ENCODE measurements around the gene PER1. TPM values are rescaled to one million over a fixed set of nuclear protein-coding genes. Genes with fewer than 3 reads are reported as not detected.

PER1 gene
- total RNA-seq, 2 experiments from 2014 or later, result 15.4 to 48.0 TPM

Small RNA genes lying within 50 kb of the gene (microRNA-seq; reads per million reads assigned to microRNA genes)
- gene MIR4521 (ENCODE audit: borderline replicate concordance), result 1,646 reads per million, percentile 85 among the genes with 10 or more reads in this experiment
- not detected for gene MIR6883 (ENCODE audit: borderline replicate concordance)

Other genes with a start within 250 kb of the PER1 start
- 3.8 and 9.6 TPM in 2 replicates for gene RNF227, start 236.1 kb downstream of the PER1 start, total RNA-seq (2014; rRNA removed; shearing (Covaris generic))
- gene RNF227, start 236.1 kb downstream of the PER1 start, total RNA-seq (2022), result 4.7 and 5.8 TPM in 2 replicates
- gene KCNAB3, start 222.5 kb downstream of the PER1 start, total RNA-seq (2014; rRNA removed; shearing (Covaris generic)), result 4.3 and 5.6 TPM in 2 replicates
- gene KCNAB3, start 222.5 kb downstream of the PER1 start, total RNA-seq (2022), result 14.3 and 17.3 TPM in 2 replicates
- gene TRAPPC1, start 220.5 kb downstream of the PER1 start, total RNA-seq (2014; rRNA removed; shearing (Covaris generic)), result 40.2 and 41.0 TPM in 2 replicates
- gene TRAPPC1, start 220.5 kb downstream of the PER1 start, total RNA-seq (2022), result 150 and 178 TPM in 2 replicates
- gene CNTROB, start 220.2 kb downstream of the PER1 start, total RNA-seq (2014; rRNA removed; shearing (Covaris generic)), result 49.1 and 55.4 TPM in 2 replicates
- gene CNTROB, start 220.2 kb downstream of the PER1 start, total RNA-seq (2022), result 72.3 and 80.3 TPM in 2 replicates
- not detected in 2 replicates for gene GUCY2D, start 149.8 kb downstream of the PER1 start, total RNA-seq (2014; rRNA removed; shearing (Covaris generic))
- not detected in 2 replicates for gene GUCY2D, start 149.8 kb downstream of the PER1 start, total RNA-seq (2022)
- gene ALOX15B, start 113.3 kb downstream of the PER1 start, total RNA-seq (2014; rRNA removed; shearing (Covaris generic)), result not detected in 2 replicates
- not detected in 2 replicates for gene ALOX15B, start 113.3 kb downstream of the PER1 start, total RNA-seq (2022)
- gene ALOX12B, start 64.7 kb downstream of the PER1 start, total RNA-seq (2014; rRNA removed; shearing (Covaris generic)), result 2.0 TPM in 1 of 2 replicates, not detected in the other
- 4.5 and 5.3 TPM in 2 replicates for gene ALOX12B, start 64.7 kb downstream of the PER1 start, total RNA-seq (2022)
- not detected in 2 replicates for gene ALOXE3, start 33.9 kb downstream of the PER1 start, total RNA-seq (2014; rRNA removed; shearing (Covaris generic))
- 0.10 TPM in 1 of 2 replicates, not detected in the other for gene ALOXE3, start 33.9 kb downstream of the PER1 start, total RNA-seq (2022)
- 0.44 and 0.75 TPM in 2 replicates for gene HES7, start 28.3 kb downstream of the PER1 start, total RNA-seq (2014; rRNA removed; shearing (Covaris generic))
- gene HES7, start 28.3 kb downstream of the PER1 start, total RNA-seq (2022), result 4.6 and 5.8 TPM in 2 replicates
- 10.4 and 21.2 TPM in 2 replicates for gene VAMP2, start 10.5 kb upstream of the PER1 start, total RNA-seq (2014; rRNA removed; shearing (Covaris generic))
- gene VAMP2, start 10.5 kb upstream of the PER1 start, total RNA-seq (2022), result 40.9 and 45.1 TPM in 2 replicates
- gene TMEM107, start 24.0 kb upstream of the PER1 start, total RNA-seq (2014; rRNA removed; shearing (Covaris generic)), result 34.6 and 57.0 TPM in 2 replicates
- 43.9 and 45.4 TPM in 2 replicates for gene TMEM107, start 24.0 kb upstream of the PER1 start, total RNA-seq (2022)
- 13.9 and 14.3 TPM in 2 replicates for gene BORCS6, start 37.8 kb upstream of the PER1 start, total RNA-seq (2014; rRNA removed; shearing (Covaris generic))
- 12.0 and 12.7 TPM in 2 replicates for gene BORCS6, start 37.8 kb upstream of the PER1 start, total RNA-seq (2022)
- 248 and 283 TPM in 2 replicates for gene AURKB, start 58.2 kb upstream of the PER1 start, total RNA-seq (2014; rRNA removed; shearing (Covaris generic))
- 310 and 323 TPM in 2 replicates for gene AURKB, start 58.2 kb upstream of the PER1 start, total RNA-seq (2022)
- gene CTC1, start 95.7 kb upstream of the PER1 start, total RNA-seq (2014; rRNA removed; shearing (Covaris generic)), result 36.2 and 50.3 TPM in 2 replicates
- gene CTC1, start 95.7 kb upstream of the PER1 start, total RNA-seq (2022), result 97.6 and 122 TPM in 2 replicates
- gene PFAS, start 96.9 kb upstream of the PER1 start, total RNA-seq (2014; rRNA removed; shearing (Covaris generic)), result 114 and 122 TPM in 2 replicates
- 170 and 180 TPM in 2 replicates for gene PFAS, start 96.9 kb upstream of the PER1 start, total RNA-seq (2022)
- 30.6 and 32.2 TPM in 2 replicates for gene RANGRF, start 136.3 kb upstream of the PER1 start, total RNA-seq (2014; rRNA removed; shearing (Covaris generic))
- gene RANGRF, start 136.3 kb upstream of the PER1 start, total RNA-seq (2022), result 43.3 and 46.7 TPM in 2 replicates
- gene SLC25A35, start 143.0 kb upstream of the PER1 start, total RNA-seq (2014; rRNA removed; shearing (Covaris generic)), result 3.9 and 4.5 TPM in 2 replicates
- 23.8 and 27.8 TPM in 2 replicates for gene SLC25A35, start 143.0 kb upstream of the PER1 start, total RNA-seq (2022)
- gene ARHGEF15, start 157.8 kb upstream of the PER1 start, total RNA-seq (2014; rRNA removed; shearing (Covaris generic)), result not detected in 2 replicates
- gene ARHGEF15, start 157.8 kb upstream of the PER1 start, total RNA-seq (2022), result not detected in 2 replicates
- not detected in 2 replicates for gene ODF4, start 187.4 kb upstream of the PER1 start, total RNA-seq (2014; rRNA removed; shearing (Covaris generic))
- gene ODF4, start 187.4 kb upstream of the PER1 start, total RNA-seq (2022), result not detected in 2 replicates
- gene RPL26, start 230.8 kb upstream of the PER1 start, total RNA-seq (2014; rRNA removed; shearing (Covaris generic)), result 4,013 and 5,038 TPM in 2 replicates
- 3,139 and 3,331 TPM in 2 replicates for gene RPL26, start 230.8 kb upstream of the PER1 start, total RNA-seq (2022)
- gene RNF222, start 245.4 kb upstream of the PER1 start, total RNA-seq (2014; rRNA removed; shearing (Covaris generic)), result 0.06 TPM in 1 of 2 replicates, not detected in the other
- 0.15 TPM in 2 replicates for gene RNF222, start 245.4 kb upstream of the PER1 start, total RNA-seq (2022)